HG02678 (cell line): ENCODE measurements around the gene IFT122.

Source experiments
- ATAC-seq: cut with Tn5 transposase; IDR thresholded peaks from one replicate; pipeline ENCODE4 v1.9.1; 2021; ENCODE audit warnings: mild to moderate bottlenecking, moderate library complexity; ENCODE audit not compliant: unreplicated experiment

IFT122 gene

GRCh38 chr3:129413687-129414506 is 26.1 kb upstream of the IFT122 start:
- peak; percentile 89 for ATAC-seq

- no peak for ATAC-seq
These were observed 24.6 kb upstream of the IFT122 start for GRCh38 chr3:129415378-129415777.

- ATAC-seq: no peak
These were observed 24.2 kb upstream of the IFT122 start for GRCh38 chr3:129415830-129416229.

GRCh38 chr3:129416415-129416814 is 23.6 kb upstream of the IFT122 start:
- no peak for ATAC-seq

GRCh38 chr3:129417326-129417725 is 22.7 kb upstream of the IFT122 start:
- ATAC-seq: no peak

GRCh38 chr3:129418041-129418973 is 21.7 kb upstream of the IFT122 start:
- ATAC-seq: no peak

- no peak for ATAC-seq
These were observed 20.5 kb upstream of the IFT122 start for GRCh38 chr3:129419476-129419875.

GRCh38 chr3:129421236-129421883 is 18.7 kb upstream of the IFT122 start:
- no peak for ATAC-seq

GRCh38 chr3:129421988-129422745 is 17.9 kb upstream of the IFT122 start:
- ATAC-seq: no peak

GRCh38 chr3:129422897-129423296 is 17.1 kb upstream of the IFT122 start:
- no peak for ATAC-seq

- no peak for ATAC-seq
These were observed 15.7 kb upstream of the IFT122 start for GRCh38 chr3:129424185-129424841.

GRCh38 chr3:129425213-129425612 is 14.8 kb upstream of the IFT122 start:
- ATAC-seq: no peak

- no peak for ATAC-seq
These were observed 14.4 kb upstream of the IFT122 start for GRCh38 chr3:129425619-129426018.

GRCh38 chr3:129428007-129428375 is 12.0 kb upstream of the IFT122 start:
- ATAC-seq: no peak

- peak; percentile 92 for ATAC-seq
These were observed 11.5 kb upstream of the IFT122 start, which contains the start of gene EFCAB12 for GRCh38 chr3:129428376-129429079. Gene EFCAB12 (minus strand): TSS chr3:129428636. CDS start chr3:129428488, 148 bp downstream.

GRCh38 chr3:129429080-129429451 is 11.0 kb upstream of the IFT122 start:
- no peak for ATAC-seq

GRCh38 chr3:129429602-129430001 is 10.4 kb upstream of the IFT122 start:
- ATAC-seq: no peak

GRCh38 chr3:129432036-129432435 is 8.0 kb upstream of the IFT122 start:
- ATAC-seq: no peak

GRCh38 chr3:129432671-129433070 is 7.4 kb upstream of the IFT122 start:
- ATAC-seq: no peak
